Mucosa of descending colon (tissue), 3 donors: Measurements from ENCODE around the gene BBX. TPM values are rescaled to one million over a fixed set of nuclear protein-coding genes. Genes with fewer than 3 reads are reported as not detected.
"Not testable (repeated sequence)": the region's sequence is repeated elsewhere in the genome, so short reads cannot be mapped to it uniquely, and the experiment has no call there.

Experiments used
- ATAC-seq: fragments of 200-7000 bp; cut with Tn5 transposase; one replicate; pipeline ENCODE4 v1.9.1; 2020; ENCODE audit warnings: mild to moderate bottlenecking, moderate library complexity
- DNase-seq, 3 donors: peaks; one replicate each; pipeline ENCODE4 v3.0.0-alpha.2; 2020
- H3K36me3 ChIP-seq: fragments of 200-600 bp; one replicate; pipeline ENCODE4 v1.8.0; 2021; ENCODE audit warnings: low read depth, mild to moderate bottlenecking
- H3K4me1 ChIP-seq: fragments of 200-600 bp; one replicate; pipeline ENCODE4 v1.8.0; 2021; ENCODE audit warnings: low read depth, mild to moderate bottlenecking
- H3K4me3 ChIP-seq: fragments of 200-600 bp; one replicate; pipeline ENCODE4 v1.8.0; 2021; ENCODE audit warnings: mild to moderate bottlenecking
- H3K9me3 ChIP-seq: fragments of 200-600 bp; one replicate; pipeline ENCODE4 v1.8.0; 2021; ENCODE audit warnings: mild to moderate bottlenecking
- intact Hi-C, 2 donors: fragments of 100-400 bp; cut with DNase I in 1 of 2; cut with micrococcal nuclease in 1 of 2; formaldehyde crosslinking; loops; one replicate each; pipeline versions ENCODE4 v1.11.0 to v1.11.1; 2022; cut with DNase I, micrococcal nuclease
- total RNA-seq, 3 donors: library from RNA; stranded (reverse); fragmentation: NEBNext Ultra II Directional in 2 of 3; extraction: Animal tissue kit (Norgen Biotek cat#: 25700) in 2 of 3; gene quantifications; one replicate each; pipeline versions ENCODE4 v1.2.1 to v1.2.4, GENCODE V29; 2021 to 2023
- TF ChIP-seq, protein P1 (sequence below): fragments of 200-600 bp; IDR thresholded peaks from one replicate; pipeline ENCODE4 v1.8.0; 2022; ENCODE audit warnings: antibody characterized with exemption, mild to moderate bottlenecking
- donor health status: DM: no; HTN: no; CAD: no; lungs with moderate emphysema.
- donor health status: DM: no; HTN: no; CAD: no.
- donor health status: DM: no; HTN: yes; CAD: no.

BBX gene
- total RNA-seq, 3 donors from 2014 or later = 24.4 to 69.9 (median 26.0) TPM

DNA sequence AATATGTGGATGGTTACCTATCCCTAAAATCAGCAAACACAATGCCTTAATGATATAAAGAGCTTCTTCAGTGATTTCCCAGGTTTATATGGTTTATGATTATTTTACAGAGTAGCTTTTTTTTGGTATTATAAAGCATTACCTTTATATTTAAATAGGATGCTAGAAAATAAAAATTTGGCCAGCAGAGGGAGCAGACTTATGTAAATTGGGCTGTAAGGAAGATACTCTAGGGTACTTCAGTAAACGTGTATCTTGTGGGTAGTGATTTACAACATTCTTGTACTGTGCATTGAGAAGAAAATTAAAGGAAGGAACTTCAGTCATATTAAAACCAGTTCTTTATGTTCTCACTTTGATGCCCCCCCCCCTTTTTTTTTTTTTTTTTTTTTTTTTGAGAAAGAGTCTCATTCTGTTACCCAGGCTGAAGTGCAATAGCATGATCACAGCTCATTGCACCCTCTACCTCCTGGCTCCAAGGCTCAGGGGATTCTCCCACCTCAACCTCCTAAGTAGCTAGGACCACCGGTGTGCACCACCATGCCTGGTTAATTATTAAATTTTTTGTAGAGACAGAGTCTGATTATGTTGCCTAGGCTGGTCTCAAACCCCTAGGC is 167.9 kb downstream of the BBX start:
- Histone ChIP-seq H3K36me3 (no peaks in the 10 kb centered on the region), H3K9me3 (no peaks in the 10 kb centered on the region), H3K4me1 (no peaks in the 10 kb centered on the region), H3K4me3 (no peak overlapping the region)
- peak; percentile 54 for ATAC-seq
- TF ChIP-seq, protein P1, sequence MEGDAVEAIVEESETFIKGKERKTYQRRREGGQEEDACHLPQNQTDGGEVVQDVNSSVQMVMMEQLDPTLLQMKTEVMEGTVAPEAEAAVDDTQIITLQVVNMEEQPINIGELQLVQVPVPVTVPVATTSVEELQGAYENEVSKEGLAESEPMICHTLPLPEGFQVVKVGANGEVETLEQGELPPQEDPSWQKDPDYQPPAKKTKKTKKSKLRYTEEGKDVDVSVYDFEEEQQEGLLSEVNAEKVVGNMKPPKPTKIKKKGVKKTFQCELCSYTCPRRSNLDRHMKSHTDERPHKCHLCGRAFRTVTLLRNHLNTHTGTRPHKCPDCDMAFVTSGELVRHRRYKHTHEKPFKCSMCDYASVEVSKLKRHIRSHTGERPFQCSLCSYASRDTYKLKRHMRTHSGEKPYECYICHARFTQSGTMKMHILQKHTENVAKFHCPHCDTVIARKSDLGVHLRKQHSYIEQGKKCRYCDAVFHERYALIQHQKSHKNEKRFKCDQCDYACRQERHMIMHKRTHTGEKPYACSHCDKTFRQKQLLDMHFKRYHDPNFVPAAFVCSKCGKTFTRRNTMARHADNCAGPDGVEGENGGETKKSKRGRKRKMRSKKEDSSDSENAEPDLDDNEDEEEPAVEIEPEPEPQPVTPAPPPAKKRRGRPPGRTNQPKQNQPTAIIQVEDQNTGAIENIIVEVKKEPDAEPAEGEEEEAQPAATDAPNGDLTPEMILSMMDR = no peak
- peak in 1 of 3 donors; percentile 52 for DNase-seq
- intact Hi-C loops = no loop called here

GRCh38 chr3:107691984-107692383 is 169.2 kb downstream of the BBX start:
- ATAC-seq, DNase-seq, H3K4me3 ChIP-seq, intact Hi-C loops, H3K4me1 ChIP-seq, H3K9me3 ChIP-seq, H3K36me3 ChIP-seq: not testable (repeated sequence)

GRCh38 chr3:107697348-107697747 is 174.6 kb downstream of the BBX start:
- intact Hi-C loops, H3K36me3 ChIP-seq, ATAC-seq, H3K4me3 ChIP-seq, H3K9me3 ChIP-seq, H3K4me1 ChIP-seq: not testable (repeated sequence)
- DNase-seq = peak in 1 of 3 donors; percentile 32

- H3K4me1 ChIP-seq, H3K9me3 ChIP-seq, H3K36me3 ChIP-seq, intact Hi-C loops, ATAC-seq: not testable (repeated sequence)
- peak overlapping the region; percentile 17 for H3K4me3 ChIP-seq
- peak; percentile 47 to 62 (median 56) for DNase-seq
Measured at GRCh38 chr3:107697855-107698254, 175.1 kb downstream of the BBX start.

- ATAC-seq = no peak
- intact Hi-C loops = no loop called here
- Histone ChIP-seq H3K9me3 (no peaks in the 10 kb centered on the region), H3K4me3 (no peak overlapping the region), H3K4me1 (no peaks in the 10 kb centered on the region), H3K36me3 (no peaks in the 10 kb centered on the region)
- DNase-seq = no peak
- TF ChIP-seq, protein P1 = no peak
Measured at GRCh38 chr3:107699682-107700081, 176.9 kb downstream of the BBX start.

- TF ChIP-seq, protein P1 = no peak
- DNase-seq (no peak), ATAC-seq (no peak)
- H3K9me3 ChIP-seq = no peaks in the 10 kb centered on the region
- no peak overlapping the region for H3K4me3 ChIP-seq
- no peaks in the 10 kb centered on the region for H3K36me3 ChIP-seq
- intact Hi-C loops = no loop called here
- no peaks in the 10 kb centered on the region for H3K4me1 ChIP-seq
Measured at GRCh38 chr3:107701299-107701698, 178.5 kb downstream of the BBX start.

GRCh38 chr3:107704477-107704876 is 181.7 kb downstream of the BBX start:
- ATAC-seq (no peak), DNase-seq (no peak)
- no peaks in the 10 kb centered on the region for H3K4me1 ChIP-seq
- H3K4me3 ChIP-seq = no peak overlapping the region
- intact Hi-C loops = no loop called here
- H3K9me3 ChIP-seq = no peaks in the 10 kb centered on the region
- TF ChIP-seq, protein P1 = no peak
- H3K36me3 ChIP-seq = no peaks in the 10 kb centered on the region
